IPS-18a (cell line): Measurements from ENCODE around the gene CLUH.
"Not testable (repeated sequence)": the region's sequence is repeated elsewhere in the genome, so short reads cannot be mapped to it uniquely, and the experiment has no call there.

ENCODE experiments used
- H3K27ac ChIP-seq: one replicate; pipeline ENCODE4 v1.5.1; 2013; ENCODE audit warnings: low read length
- H3K27me3 ChIP-seq: one replicate; pipeline ENCODE4 v1.6.1; 2013; ENCODE audit warnings: mild to moderate bottlenecking, low read length; ENCODE audit not compliant: control insufficient read depth, insufficient read depth
- H3K36me3 ChIP-seq: one replicate; pipeline ENCODE4 v1.6.1; 2013; ENCODE audit warnings: low read depth, low read length; ENCODE audit not compliant: control insufficient read depth
- H3K4me1 ChIP-seq: one replicate; pipeline ENCODE4 v1.6.1; 2013; ENCODE audit warnings: low read depth, low read length; ENCODE audit not compliant: control insufficient read depth
- H3K4me3 ChIP-seq: one replicate; pipeline ENCODE4 v1.5.1; 2013; ENCODE audit warnings: low read length
- H3K9ac ChIP-seq: one replicate; pipeline ENCODE4 v1.6.1; 2013; ENCODE audit warnings: mild to moderate bottlenecking, low read length, moderate library complexity
- H3K9me3 ChIP-seq: one replicate; pipeline ENCODE4 v1.6.1; 2013; ENCODE audit warnings: low read depth, low read length; ENCODE audit not compliant: control insufficient read depth

The CLUH gene

DNA sequence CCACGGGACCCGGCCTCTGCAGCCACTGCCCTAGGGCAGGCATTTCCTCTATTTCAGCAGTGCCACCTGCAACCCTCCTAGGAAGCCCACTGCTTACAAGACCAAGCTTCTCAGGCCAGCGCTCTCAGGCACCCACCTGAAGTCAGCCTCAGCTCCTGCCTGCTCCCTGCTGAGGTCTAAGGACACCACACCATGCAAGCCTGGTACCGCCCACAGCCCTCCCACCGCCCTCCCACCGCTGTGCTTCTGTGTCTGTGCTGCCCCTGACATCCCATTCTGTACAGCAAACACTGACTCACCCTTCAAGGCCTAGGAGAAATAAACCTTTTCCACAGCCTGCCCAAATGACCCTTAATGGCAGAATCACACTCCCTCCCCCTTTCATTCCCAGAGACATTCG, 6.3 kb downstream of the CLUH start:
- Histone ChIP-seq H3K27me3 (peaks cover 3% of the 10 kb centered on the region), H3K4me1 (peaks cover 11% of the 10 kb centered on the region), H3K36me3 (peaks cover 3% of the 10 kb centered on the region)

DNA sequence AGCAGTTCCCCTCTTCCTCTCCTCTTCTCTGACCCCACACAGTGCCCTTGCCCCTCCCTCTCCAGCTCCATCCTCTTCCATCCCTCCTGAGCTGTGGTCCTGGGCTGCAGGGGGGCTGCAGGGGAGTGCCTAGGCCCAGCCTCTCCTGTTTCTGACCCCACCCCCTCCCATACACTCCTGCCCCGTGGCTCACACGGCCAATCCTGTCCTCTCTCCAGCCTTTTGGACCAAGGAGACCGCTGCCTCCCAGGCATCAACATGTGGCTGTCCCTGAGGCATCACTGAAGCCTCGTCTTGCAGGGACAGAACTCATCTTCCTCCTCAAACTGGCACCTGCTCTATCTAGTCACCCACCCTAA, 6.7 kb downstream of the CLUH start:
- Histone ChIP-seq H3K36me3 (peaks cover 3% of the 10 kb centered on the region), H3K27ac (no peak overlapping the region), H3K9me3 (no peaks in the 10 kb centered on the region), H3K27me3 (no peaks in the 10 kb centered on the region), H3K9ac (no peak overlapping the region), H3K4me3 (no peak overlapping the region), H3K4me1 (peaks cover 9% of the 10 kb centered on the region)

More for the DNA sequence above, 6.3 kb downstream of the CLUH start:
- H3K27ac ChIP-seq: no peak overlapping the region
- H3K9ac ChIP-seq: no peak overlapping the region
- no peaks in the 10 kb centered on the region for H3K9me3 ChIP-seq
- H3K4me3 ChIP-seq: no peak overlapping the region

DNA sequence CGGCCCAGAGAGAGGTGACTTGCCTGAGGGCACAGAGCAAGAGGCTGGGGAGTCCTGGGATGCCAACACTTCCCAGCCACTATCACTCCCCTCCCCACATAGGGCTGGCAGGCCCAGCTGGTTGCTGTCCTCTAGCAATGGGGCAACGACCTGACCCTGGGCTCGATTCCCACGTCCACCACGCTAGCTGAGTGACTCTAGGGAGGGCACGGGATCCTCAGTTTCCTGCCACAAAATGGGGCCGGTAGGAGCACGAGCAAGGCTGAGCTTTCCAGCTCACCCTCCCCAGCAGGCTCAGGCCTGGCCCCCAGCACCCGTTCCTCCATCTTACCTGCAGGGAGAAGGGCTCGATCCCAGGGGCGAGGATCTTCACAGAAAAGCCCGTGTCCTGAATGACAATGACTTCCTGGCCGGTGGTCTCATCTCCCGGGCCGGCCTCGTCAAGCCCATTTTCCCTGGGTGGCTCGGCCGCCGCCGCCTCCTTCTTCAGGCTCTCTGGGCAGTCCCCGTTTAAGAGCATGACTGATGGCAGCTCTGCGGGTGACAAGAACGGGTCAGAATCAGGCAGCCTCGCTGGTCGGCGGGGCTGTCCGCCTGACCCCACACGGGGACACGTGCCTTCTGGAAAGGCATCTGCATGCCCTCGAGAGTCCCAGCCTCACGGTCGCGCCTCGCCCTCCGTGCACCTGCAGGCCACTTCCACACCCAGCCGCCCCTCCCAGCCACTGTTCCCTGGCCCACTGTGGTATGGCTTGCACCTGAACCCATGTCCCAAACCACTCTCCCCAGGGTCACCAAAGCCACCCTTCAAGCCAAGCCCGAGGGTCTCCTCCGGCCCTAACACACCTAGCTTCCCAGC, 7.3 kb downstream of the CLUH start:
- Histone ChIP-seq H3K4me3 (no peak overlapping the region), H3K27me3 (no peaks in the 10 kb centered on the region), H3K27ac (no peak overlapping the region), H3K9me3 (no peaks in the 10 kb centered on the region), H3K4me1 (peaks cover 9% of the 10 kb centered on the region), H3K9ac (no peak overlapping the region), H3K36me3 (peaks cover 3% of the 10 kb centered on the region)

DNA sequence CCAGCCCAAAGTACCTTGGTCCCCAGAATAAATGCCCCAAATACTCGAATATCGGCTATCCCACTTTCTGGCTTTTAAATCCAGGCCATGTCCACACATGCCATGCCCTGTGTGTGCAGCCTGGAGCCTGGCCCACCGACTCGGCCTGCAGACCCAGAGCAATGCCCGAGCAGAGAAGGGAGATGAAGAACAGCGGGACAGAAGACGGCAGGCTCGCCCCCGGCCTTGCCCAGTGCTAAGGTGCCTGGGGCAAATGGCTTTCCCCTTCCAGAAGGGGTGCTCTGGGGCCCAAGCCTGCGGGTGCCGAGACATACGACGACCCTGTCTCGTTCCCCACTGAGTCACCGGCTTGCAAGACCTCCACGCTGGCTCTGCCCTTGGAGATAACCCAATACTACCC, 8.0 kb downstream of the CLUH start:
- H3K27ac ChIP-seq: no peak overlapping the region
- H3K9me3 ChIP-seq: no peaks in the 10 kb centered on the region
- H3K4me1 ChIP-seq: peaks cover 9% of the 10 kb centered on the region
- no peaks in the 10 kb centered on the region for H3K27me3 ChIP-seq
- no peak overlapping the region for H3K9ac ChIP-seq
- H3K36me3 ChIP-seq: peaks cover 3% of the 10 kb centered on the region
- no peak overlapping the region for H3K4me3 ChIP-seq

DNA sequence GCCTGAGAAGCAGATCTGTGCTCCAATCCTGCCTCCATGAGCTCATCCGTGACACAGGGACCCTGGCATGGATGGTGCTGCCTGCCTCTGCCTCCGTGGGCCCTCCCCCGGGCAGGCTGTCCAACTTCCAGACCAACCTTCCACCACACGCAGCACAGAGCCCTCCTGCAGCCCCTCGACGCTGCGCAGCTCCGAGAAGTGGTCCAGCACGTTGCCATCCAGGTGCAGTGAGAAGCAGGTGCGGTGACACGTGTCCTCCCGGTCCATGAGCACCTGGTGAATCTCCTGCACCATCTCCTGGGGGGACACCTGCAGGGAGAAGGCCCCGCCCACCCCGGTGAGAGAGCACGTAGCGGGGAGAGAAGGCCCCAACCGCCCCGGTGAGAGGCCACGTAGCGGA, 8.4 kb downstream of the CLUH start:
- peaks cover 9% of the 10 kb centered on the region for H3K4me1 ChIP-seq
- no peaks in the 10 kb centered on the region for H3K27me3 ChIP-seq
- H3K9me3 ChIP-seq: no peaks in the 10 kb centered on the region
- no peak overlapping the region for H3K4me3 ChIP-seq
- no peak overlapping the region for H3K9ac ChIP-seq
- peaks cover 3% of the 10 kb centered on the region for H3K36me3 ChIP-seq
- H3K27ac ChIP-seq: no peak overlapping the region

DNA sequence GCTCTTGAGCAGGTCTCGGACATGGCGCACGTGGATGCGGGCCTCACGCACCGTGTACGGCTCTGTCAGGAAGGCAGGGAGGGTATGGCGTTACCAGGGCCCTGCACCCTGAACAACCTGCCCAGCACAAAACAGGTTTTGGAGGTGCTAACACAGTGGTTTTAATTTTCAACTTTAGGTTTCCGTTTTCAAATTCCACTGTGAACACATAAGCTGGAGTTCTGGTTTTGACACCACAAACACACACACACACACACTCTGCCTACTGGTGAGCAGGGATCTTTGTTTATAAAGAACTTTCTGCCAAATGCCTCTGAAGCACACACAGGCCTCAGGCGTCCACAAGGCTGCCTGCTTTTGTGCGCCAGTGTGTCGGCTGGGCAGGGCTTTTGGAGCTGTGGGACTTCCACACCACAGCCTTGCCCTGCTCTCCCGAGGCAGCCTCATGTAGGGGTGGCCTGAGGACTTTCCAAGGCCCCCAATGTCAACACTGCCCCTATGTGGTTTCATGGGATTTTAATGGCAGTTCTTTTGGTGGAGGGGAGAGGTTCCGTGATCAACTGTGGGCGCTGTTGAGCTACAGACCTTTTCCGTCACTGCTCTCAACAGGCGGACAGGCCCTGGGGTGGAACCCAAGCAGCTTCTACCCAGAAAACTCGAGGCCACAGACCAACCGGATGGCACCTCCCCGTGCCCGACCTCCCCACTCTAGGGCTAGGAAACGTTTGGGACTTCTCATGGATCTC, 9.4 kb downstream of the CLUH start:
- Histone ChIP-seq H3K27me3 (no peaks in the 10 kb centered on the region), H3K9ac (no peak overlapping the region), H3K27ac (no peak overlapping the region), H3K9me3 (no peaks in the 10 kb centered on the region), H3K36me3 (peaks cover 3% of the 10 kb centered on the region), H3K4me3 (no peak overlapping the region), H3K4me1 (peaks cover 9% of the 10 kb centered on the region)

DNA sequence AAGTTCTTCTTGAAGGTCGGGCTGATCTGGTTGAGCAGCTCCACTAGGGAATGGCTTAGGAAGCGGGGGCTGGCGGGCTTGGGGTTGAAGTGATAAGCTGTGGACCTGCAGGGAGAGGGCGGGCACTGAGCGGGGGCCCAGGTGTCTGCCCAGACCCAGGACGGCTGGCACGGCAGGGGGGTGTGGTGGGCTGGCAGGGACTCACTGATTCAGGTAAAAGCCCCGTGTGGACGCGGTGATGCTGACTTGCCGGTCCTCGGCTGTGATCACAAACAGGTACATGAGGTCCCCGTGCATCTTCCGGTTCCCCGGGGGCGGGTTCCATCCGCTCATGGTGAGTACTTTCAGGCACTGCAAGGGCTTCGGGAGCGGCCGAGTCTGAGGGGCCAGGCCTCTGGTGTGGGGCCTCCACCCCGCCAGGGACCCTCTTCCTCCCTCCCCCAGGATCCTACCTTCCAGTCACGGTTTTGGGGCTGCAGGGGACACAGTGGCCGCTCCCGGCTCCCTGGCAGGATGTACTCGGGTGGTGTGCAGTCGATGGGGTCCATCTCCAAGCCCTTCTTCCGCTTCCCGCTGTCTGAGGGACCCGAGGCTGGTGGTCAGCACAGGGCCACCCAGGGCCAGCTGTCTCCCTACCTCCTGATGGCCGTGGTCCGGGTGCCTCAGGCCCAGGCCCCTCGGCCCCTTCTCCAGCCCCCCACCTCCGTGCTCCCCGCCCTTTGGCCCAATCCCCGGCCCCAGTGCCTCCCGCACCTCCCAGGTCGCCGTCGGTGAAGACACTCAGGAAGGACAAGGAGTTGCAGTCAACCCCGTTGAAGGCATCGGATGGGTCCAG, 10.2 kb downstream of the CLUH start:
- peaks cover 8% of the 10 kb centered on the region for H3K36me3 ChIP-seq
- H3K4me1 ChIP-seq: peaks cover 9% of the 10 kb centered on the region
- no peaks in the 10 kb centered on the region for H3K9me3 ChIP-seq
- H3K4me3 ChIP-seq: no peak overlapping the region
- no peak overlapping the region for H3K9ac ChIP-seq
- no peak overlapping the region for H3K27ac ChIP-seq
- no peaks in the 10 kb centered on the region for H3K27me3 ChIP-seq

DNA sequence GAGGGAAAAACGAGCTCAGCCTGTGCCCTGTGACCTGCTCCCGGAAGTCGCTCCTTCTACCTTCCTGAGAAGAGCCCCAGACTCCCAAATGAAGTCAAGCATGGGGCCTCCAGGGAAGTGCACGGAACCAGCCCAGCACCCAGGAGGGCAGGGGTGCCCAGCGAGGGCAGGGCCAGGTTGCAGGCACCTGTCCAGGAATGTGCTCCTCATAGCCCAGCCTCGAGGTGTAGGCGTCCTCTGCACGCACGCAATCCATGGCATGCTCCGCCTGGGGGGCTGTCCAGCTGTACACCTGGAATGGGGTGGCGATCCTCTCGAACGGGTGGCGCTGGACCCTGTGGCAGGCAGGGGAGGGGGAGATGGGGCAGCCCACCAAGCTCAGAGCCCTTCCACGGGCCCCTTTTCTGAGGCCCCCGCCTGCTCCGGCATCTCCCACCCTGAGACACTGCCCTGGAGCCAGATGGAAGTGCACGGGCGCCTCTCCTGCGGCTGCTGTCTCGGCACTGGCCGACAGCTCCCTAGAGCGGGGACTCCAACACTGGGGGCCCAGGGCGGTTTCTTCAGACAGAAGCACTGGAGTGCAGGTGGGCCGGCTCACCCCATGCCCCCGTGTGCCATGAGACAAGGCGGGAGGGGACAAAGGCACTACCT, 10.9 kb downstream of the CLUH start:
- no peaks in the 10 kb centered on the region for H3K9me3 ChIP-seq
- peaks cover 9% of the 10 kb centered on the region for H3K4me1 ChIP-seq
- no peak overlapping the region for H3K27ac ChIP-seq
- no peaks in the 10 kb centered on the region for H3K27me3 ChIP-seq
- H3K9ac ChIP-seq: no peak overlapping the region
- H3K4me3 ChIP-seq: no peak overlapping the region
- H3K36me3 ChIP-seq: peaks cover 14% of the 10 kb centered on the region

DNA sequence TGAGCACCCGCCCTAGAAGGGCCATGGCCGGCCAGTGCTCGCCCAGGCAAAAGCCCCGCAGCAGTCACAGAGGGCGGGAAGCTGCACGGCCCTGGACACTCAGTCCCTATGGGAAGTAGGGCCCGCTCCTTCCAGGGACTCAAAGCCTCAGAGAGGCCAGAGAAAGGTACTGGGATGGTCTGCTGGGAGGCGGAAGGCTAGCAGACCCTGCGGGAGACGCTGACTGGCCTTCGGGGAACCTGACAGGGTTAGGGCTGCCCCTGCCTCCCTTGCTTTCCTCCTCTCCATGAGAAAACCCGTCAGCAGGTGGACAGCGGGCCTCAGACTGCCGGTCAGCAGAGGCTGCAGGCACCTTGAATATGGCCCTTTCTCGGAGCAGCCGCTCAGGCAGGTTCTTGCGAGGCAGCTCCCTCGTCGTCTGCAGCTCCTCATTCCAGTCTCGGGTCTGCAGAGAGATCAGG, 11.5 kb downstream of the CLUH start:
- H3K4me3 ChIP-seq: no peak overlapping the region
- no peaks in the 10 kb centered on the region for H3K9me3 ChIP-seq
- peaks cover 18% of the 10 kb centered on the region for H3K36me3 ChIP-seq
- no peak overlapping the region for H3K9ac ChIP-seq
- H3K27me3 ChIP-seq: no peaks in the 10 kb centered on the region
- H3K27ac ChIP-seq: no peak overlapping the region
- H3K4me1 ChIP-seq: peaks cover 5% of the 10 kb centered on the region

DNA sequence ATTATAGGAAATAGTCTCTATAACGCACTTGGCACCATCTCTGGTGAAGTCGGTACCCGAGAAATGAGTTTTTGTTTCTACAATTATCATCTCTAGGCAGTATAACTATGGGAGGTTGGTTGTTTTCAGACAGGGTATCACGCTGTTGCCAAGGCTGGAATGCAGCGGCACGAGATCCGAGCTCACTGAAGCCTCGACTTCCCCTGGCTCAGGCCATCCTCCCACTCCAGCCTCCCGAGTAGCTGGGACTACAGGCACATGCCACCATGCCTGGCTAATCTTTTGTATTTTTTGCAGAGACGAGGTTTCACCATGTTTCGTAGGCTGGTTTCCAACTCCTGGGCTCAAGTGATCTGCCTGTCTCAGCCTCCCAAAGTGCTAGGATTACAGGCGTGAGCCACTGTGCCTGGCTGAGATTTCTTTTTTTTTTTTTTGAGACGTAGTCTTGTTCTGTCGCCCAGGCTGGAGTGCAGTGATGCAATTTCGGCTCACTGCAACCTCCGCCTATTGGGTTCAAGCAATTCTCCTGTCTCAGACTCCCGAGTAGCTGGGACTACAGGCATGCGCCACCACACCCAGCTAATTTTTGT, 12.3 kb downstream of the CLUH start:
- H3K4me1 ChIP-seq, H3K27me3 ChIP-seq, H3K9me3 ChIP-seq, H3K4me3 ChIP-seq, H3K27ac ChIP-seq, H3K9ac ChIP-seq: not testable (repeated sequence)
- H3K36me3 ChIP-seq: peaks cover 18% of the 10 kb centered on the region
